ENCODE data around the gene KRT6C.

DNA sequence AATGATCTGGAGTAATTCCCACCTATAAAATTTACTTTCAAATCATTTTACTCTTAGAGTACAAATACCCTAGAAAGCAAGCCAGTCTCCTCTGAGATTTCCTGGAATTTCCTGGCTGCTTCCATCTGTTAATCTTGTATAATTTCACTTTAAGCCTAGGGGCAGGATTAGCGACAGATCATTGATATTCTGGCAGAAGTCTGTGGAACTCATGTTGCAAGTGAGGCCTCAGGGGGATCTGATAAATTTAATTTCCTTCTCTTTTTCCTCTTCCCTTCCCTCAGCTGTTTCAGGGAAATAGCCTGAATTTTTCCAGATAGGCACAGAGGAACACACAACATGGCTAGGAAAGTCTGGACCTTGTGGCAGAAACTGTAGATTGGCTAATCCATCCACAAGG, 25.3 kb upstream of the KRT6C start:
- TF ChIP-seq, protein P1, sequence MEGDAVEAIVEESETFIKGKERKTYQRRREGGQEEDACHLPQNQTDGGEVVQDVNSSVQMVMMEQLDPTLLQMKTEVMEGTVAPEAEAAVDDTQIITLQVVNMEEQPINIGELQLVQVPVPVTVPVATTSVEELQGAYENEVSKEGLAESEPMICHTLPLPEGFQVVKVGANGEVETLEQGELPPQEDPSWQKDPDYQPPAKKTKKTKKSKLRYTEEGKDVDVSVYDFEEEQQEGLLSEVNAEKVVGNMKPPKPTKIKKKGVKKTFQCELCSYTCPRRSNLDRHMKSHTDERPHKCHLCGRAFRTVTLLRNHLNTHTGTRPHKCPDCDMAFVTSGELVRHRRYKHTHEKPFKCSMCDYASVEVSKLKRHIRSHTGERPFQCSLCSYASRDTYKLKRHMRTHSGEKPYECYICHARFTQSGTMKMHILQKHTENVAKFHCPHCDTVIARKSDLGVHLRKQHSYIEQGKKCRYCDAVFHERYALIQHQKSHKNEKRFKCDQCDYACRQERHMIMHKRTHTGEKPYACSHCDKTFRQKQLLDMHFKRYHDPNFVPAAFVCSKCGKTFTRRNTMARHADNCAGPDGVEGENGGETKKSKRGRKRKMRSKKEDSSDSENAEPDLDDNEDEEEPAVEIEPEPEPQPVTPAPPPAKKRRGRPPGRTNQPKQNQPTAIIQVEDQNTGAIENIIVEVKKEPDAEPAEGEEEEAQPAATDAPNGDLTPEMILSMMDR (tag by site-specific recombination; IDR thresholded peaks at IDR 0.05), result no peak
- TF ChIP-seq HOXA7 (CRISPR knock-in tag; IDR thresholded peaks at IDR 0.05; ENCODE audit: borderline replicate concordance) (no peak), PRDM1 (tag by site-specific recombination; IDR thresholded peaks at IDR 0.05) (no peak), ZNF416 (tag by site-specific recombination; IDR thresholded peaks at IDR 0.05) (no peak)

Data from HEK293 (cell line).